Neural progenitor cell (in vitro differentiated cells): ENCODE results near the gene AGO1. TPM values are rescaled to one million over a fixed set of nuclear protein-coding genes. Genes with fewer than 3 reads are reported as not detected.

Experiments
- DNase-seq: peaks from one replicate; pipeline ENCODE4 v3.0.0-alpha.2; 2016; ENCODE audit warnings: low spot score
- H2AFZ ChIP-seq: fragments of 200-600 bp; sonication (generic); replicated peaks from 2 replicates; pipeline ENCODE4 v1.6.1; 2016; ENCODE audit warnings: antibody characterized with exemption
- H3F3A ChIP-seq: fragments of 200-600 bp; sonication (generic); 2 replicates; pipeline ENCODE4 v1.6.1; 2016; ENCODE audit warnings: antibody characterized with exemption, low read depth
- H3K27ac ChIP-seq: fragments of 200-600 bp; sonication (generic); 2 replicates; pipeline ENCODE4 v1.5.1; 2016; ENCODE audit warnings: mild to moderate bottlenecking
- H3K27me3 ChIP-seq: fragments of 200-600 bp; sonication (generic); 2 replicates; pipeline ENCODE4 v1.6.1; 2016; ENCODE audit warnings: mild to moderate bottlenecking, moderate library complexity
- H3K36me3 ChIP-seq: fragments of 200-600 bp; sonication (generic); 2 replicates; pipeline ENCODE4 v1.5.1; 2016
- H3K4me1 ChIP-seq: fragments of 200-600 bp; sonication (generic); 2 replicates; pipeline ENCODE4 v1.6.1; 2016; ENCODE audit warnings: mixed run types
- H3K4me2 ChIP-seq: fragments of 200-600 bp; sonication (generic); 2 replicates; pipeline ENCODE4 v1.6.1; 2016
- H3K4me3 ChIP-seq: fragments of 200-600 bp; sonication (generic); 2 replicates; pipeline ENCODE4 v1.5.1; 2016
- H3K79me2 ChIP-seq: fragments of 200-600 bp; sonication (generic); 2 replicates; pipeline ENCODE4 v1.6.1; 2016; ENCODE audit warnings: low read depth
- H3K9ac ChIP-seq: fragments of 200-600 bp; sonication (generic); 2 replicates; pipeline ENCODE4 v1.6.1; 2016
- H3K9me3 ChIP-seq: fragments of 200-600 bp; sonication (generic); 2 replicates; pipeline ENCODE4 v1.5.1; 2016; ENCODE audit warnings: low read depth
- H4K20me1 ChIP-seq: fragments of 200-600 bp; sonication (generic); 2 replicates; pipeline ENCODE4 v1.6.1; 2016; ENCODE audit warnings: low read depth
- H3K27ac Mint-ChIP-seq: 3 replicates; pipeline ENCODE4 v1.8.0; 2021; ENCODE audit warnings: mixed read lengths
- H3K27me3 Mint-ChIP-seq: 2 replicates; pipeline ENCODE4 v1.8.0; 2022; ENCODE audit warnings: low read depth, mild to moderate bottlenecking, inconsistent platforms, moderate library complexity, mixed read lengths; ENCODE audit not compliant: insufficient read depth
- H3K36me3 Mint-ChIP-seq: 3 replicates; pipeline ENCODE4 v1.8.0; 2021; ENCODE audit warnings: mixed read lengths
- H3K4me1 Mint-ChIP-seq: 3 replicates; pipeline ENCODE4 v1.8.0; 2021; ENCODE audit warnings: mixed read lengths
- H3K4me3 Mint-ChIP-seq: 3 replicates; pipeline ENCODE4 v1.8.0; 2021; ENCODE audit warnings: mild to moderate bottlenecking, moderate library complexity, mixed read lengths
- H3K9me3 Mint-ChIP-seq: 3 replicates; pipeline ENCODE4 v1.8.0; 2020; ENCODE audit warnings: mixed read lengths
- EZH2 ChIP-seq: fragments of 200-600 bp; sonication (generic); IDR thresholded peaks from 2 replicates; pipeline ENCODE4 v1.6.1; 2017; ENCODE audit warnings: antibody characterized with exemption, mild to moderate bottlenecking, moderate library complexity
- EZH2phosphoT487 ChIP-seq: fragments of 200-600 bp; sonication (generic); IDR thresholded peaks from 2 replicates; pipeline ENCODE4 v1.6.1; 2017; ENCODE audit warnings: antibody characterized with exemption
- total RNA-seq: library from RNA; depleted of rRNA; stranded (reverse); fragments of >200 nt; gene quantifications from 2 replicates; pipeline ENCODE4 v1.2.3, GENCODE V29; 2015; ENCODE audit warnings: low replicate concordance
- TF ChIP-seq, protein P1 (sequence below): fragments of 200-600 bp; sonication (generic); IDR thresholded peaks from 2 replicates; pipeline ENCODE4 v1.5.1; 2017; ENCODE audit warnings: antibody characterized with exemption, mild to moderate bottlenecking

Gene AGO1
- total RNA-seq, 1 donor from 2014 or later = 24.1 TPM

DNA sequence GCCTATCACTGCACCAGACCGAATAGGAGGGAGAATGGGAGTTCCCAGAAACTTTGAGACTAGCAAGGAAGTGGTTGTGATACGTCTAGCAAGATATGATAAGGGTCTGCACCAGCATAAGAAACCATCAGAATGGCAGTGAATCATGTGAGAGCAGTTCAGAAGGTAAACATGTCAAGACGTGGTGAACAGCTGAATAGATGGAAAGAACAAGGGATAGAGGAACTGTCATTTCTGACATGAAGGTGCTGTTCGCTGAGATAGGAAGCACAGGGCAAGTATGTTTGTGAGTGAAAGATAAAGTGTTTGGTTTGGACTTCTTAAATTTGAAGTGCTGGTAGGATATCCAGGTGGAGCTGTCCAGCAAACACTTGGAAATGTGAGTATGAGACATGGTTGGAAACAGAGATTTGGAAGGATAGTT is 1.1 kb upstream of the AGO1 start:
- Histone ChIP-seq H3K27me3 (no peaks in the 10 kb centered on the region), H3K9ac (no peak overlapping the region), H3F3A (peaks cover 34% of the 10 kb centered on the region), H2AFZ (no peak overlapping the region), H3K79me2 (peaks cover 34% of the 10 kb centered on the region), H3K4me3 (no peak overlapping the region), H3K4me1 (peaks cover 26% of the 10 kb centered on the region), H3K9me3 (no peaks in the 10 kb centered on the region), H3K36me3 (no peaks in the 10 kb centered on the region), H3K4me2 (no peak overlapping the region), H4K20me1 (peaks cover 44% of the 10 kb centered on the region), H3K27ac (no peak overlapping the region)
- TF ChIP-seq, protein P1, sequence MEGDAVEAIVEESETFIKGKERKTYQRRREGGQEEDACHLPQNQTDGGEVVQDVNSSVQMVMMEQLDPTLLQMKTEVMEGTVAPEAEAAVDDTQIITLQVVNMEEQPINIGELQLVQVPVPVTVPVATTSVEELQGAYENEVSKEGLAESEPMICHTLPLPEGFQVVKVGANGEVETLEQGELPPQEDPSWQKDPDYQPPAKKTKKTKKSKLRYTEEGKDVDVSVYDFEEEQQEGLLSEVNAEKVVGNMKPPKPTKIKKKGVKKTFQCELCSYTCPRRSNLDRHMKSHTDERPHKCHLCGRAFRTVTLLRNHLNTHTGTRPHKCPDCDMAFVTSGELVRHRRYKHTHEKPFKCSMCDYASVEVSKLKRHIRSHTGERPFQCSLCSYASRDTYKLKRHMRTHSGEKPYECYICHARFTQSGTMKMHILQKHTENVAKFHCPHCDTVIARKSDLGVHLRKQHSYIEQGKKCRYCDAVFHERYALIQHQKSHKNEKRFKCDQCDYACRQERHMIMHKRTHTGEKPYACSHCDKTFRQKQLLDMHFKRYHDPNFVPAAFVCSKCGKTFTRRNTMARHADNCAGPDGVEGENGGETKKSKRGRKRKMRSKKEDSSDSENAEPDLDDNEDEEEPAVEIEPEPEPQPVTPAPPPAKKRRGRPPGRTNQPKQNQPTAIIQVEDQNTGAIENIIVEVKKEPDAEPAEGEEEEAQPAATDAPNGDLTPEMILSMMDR = no peak
- TF ChIP-seq EZH2phosphoT487 (no peak), EZH2 (no peak)
- DNase-seq = no peak
- peak overlapping the region; percentile 77 for H3K4me3 Mint-ChIP-seq
- no peak overlapping the region for H3K27ac Mint-ChIP-seq
- H3K4me1 Mint-ChIP-seq = peaks cover 33% of the 10 kb centered on the region
- H3K27me3 Mint-ChIP-seq = peaks cover 5% of the 10 kb centered on the region
- no peaks in the 10 kb centered on the region for H3K36me3 Mint-ChIP-seq
- no peaks in the 10 kb centered on the region for H3K9me3 Mint-ChIP-seq

DNA sequence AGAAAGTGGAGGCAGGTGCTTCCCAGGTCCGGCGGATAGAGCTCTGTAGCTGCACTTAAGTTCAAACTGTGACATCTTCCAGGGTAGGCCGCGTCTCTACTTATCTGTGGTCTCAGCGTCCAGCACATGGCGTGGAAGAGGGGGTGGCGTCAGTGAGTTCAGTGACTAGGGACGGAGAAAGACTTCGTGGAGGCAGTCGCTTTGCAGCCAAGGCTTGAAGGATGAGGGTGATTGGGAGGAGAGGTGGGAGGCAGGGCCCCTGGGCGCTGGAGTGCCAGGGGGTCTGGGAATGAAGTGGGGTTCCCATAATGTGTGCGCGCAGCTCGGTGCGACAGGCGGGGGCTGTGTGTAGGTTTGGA is 444 bp upstream of the AGO1 start:
- TF ChIP-seq, protein P1 = no peak
- TF ChIP-seq EZH2phosphoT487 = no peak
- no peak for TF ChIP-seq EZH2
- Histone ChIP-seq H3K27me3 (no peaks in the 10 kb centered on the region), H3K4me3 (peak overlapping the region; percentile 88), H3K9me3 (no peaks in the 10 kb centered on the region), H3K4me1 (peaks cover 33% of the 10 kb centered on the region), H3K36me3 (no peaks in the 10 kb centered on the region), H3K79me2 (peaks cover 41% of the 10 kb centered on the region), H3K9ac (no peak overlapping the region), H3K4me2 (peak overlapping the region; percentile 27), H3K27ac (no peak overlapping the region), H4K20me1 (peaks cover 45% of the 10 kb centered on the region), H3F3A (peaks cover 41% of the 10 kb centered on the region), H2AFZ (no peak overlapping the region)
- Mint-ChIP-seq H3K27ac (peak overlapping the region; percentile 23), H3K9me3 (no peaks in the 10 kb centered on the region), H3K4me3 (peak overlapping the region; percentile 77), H3K4me1 (peaks cover 40% of the 10 kb centered on the region), H3K27me3 (peaks cover 5% of the 10 kb centered on the region), H3K36me3 (no peaks in the 10 kb centered on the region)
- no peak for DNase-seq

DNA sequence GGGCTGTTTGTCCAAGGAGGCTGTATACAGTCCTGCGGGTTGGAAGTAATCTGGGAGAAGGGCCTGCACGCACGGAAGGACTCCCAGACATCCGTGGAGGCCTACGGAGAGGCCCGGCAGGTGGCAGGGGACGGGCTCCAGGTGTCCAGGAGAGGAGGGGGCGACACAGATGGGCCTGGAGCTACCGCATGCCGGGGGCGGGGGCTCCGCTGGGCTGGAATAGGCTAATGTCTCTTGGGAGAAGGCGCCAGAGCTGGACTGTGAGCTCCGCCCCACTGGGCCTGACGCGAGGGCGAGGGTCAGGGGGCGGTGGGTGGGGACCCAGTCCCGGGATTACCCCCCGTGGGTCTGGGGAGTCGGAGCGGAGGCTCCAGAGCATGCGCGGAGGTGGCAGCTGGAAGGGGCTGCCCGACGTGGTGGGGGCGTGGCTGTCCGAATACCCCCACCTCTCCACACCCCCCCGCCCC is 659 bp downstream of the AGO1 start:
- H3K27ac ChIP-seq = no peak overlapping the region
- H3K79me2 ChIP-seq = peaks cover 52% of the 10 kb centered on the region
- peaks cover 45% of the 10 kb centered on the region for H3K4me1 Mint-ChIP-seq
- no peak for TF ChIP-seq EZH2
- no peak for TF ChIP-seq EZH2phosphoT487
- TF ChIP-seq, protein P1 = no peak
- H3K9ac ChIP-seq = peak overlapping the region; percentile 60
- H3K9me3 ChIP-seq = no peaks in the 10 kb centered on the region
- H3K4me3 ChIP-seq = peak overlapping the region; percentile 88
- H3K36me3 ChIP-seq = no peaks in the 10 kb centered on the region
- DNase-seq = peak; percentile 86
- peaks cover 5% of the 10 kb centered on the region for H3K27me3 Mint-ChIP-seq
- H4K20me1 ChIP-seq = peaks cover 56% of the 10 kb centered on the region
- H3K27ac Mint-ChIP-seq = peak overlapping the region; percentile 95
- peak overlapping the region; percentile 97 for H3K4me3 Mint-ChIP-seq
- peaks cover 40% of the 10 kb centered on the region for H3K4me1 ChIP-seq
- no peaks in the 10 kb centered on the region for H3K9me3 Mint-ChIP-seq
- peak overlapping the region; percentile 85 for H3K4me2 ChIP-seq
- H2AFZ ChIP-seq = peak overlapping the region; percentile 22
- peaks cover 49% of the 10 kb centered on the region for H3F3A ChIP-seq
- peaks cover 3% of the 10 kb centered on the region for H3K36me3 Mint-ChIP-seq
- H3K27me3 ChIP-seq = no peaks in the 10 kb centered on the region
